AG09309 (cell line): ENCODE measurements around the gene OR2A42.
"Not testable (repeated sequence)": the region's sequence is repeated elsewhere in the genome, so short reads cannot be mapped to it uniquely, and the experiment has no call there.

Experiments used
- DNase-seq: peaks from one replicate; pipeline ENCODE4 v3.0.0-alpha.2; 2010; ENCODE audit warnings: low read depth
- H3K4me3 ChIP-seq: 2 replicates; pipeline ENCODE4 v1.5.1; 2011; ENCODE audit warnings: mild to moderate bottlenecking, low read depth, low read length, moderate library complexity; ENCODE audit not compliant: control insufficient read depth

OR2A42 gene

DNA sequence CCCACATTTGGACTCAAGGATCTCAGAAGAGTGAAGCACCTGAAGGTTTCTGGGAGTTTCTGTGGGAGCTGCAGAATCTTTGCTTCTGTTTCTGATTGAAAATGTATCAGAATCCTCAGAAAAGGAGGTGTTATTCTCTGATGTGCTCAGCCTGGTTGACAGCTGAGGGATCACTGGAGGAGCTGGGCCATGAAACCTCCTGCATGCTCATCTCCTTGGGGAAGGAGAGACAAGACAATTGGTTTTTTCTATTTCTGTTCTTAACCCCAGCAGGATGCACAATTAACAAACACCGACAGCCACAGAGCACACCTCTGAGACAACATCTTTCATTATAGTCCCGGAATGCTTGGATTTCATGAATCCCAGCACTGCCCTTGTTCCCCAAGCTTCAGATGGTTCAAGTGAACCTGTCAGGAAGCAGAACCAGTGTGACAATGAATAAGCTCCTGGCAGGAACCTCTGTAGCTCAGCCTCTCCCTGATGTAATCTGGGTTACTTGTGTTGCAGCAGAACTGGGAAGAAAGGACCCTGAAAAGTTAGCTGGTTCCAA lies 799 bp downstream of the OR2A42 start:
- H3K4me3 ChIP-seq, DNase-seq: not testable (repeated sequence)

DNA sequence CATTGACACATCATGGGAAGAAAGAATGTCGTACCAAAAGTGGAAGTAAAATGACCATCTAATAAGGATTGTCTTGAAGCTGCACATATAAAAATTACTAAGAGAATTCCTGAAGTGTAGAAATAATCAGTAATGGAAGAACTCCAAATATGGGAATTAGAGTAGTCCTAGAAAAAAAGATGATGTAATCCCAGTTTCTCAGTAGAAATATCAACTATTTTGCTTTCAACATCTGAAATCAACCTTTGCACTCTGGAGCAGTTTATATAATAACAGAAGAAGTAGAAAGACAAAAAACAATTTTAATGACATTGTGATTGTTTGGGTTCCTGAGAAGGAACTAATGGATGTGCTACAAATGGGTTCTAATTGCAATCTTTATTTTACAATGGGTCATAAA lies 6.4 kb downstream of the OR2A42 start:
- H3K4me3 ChIP-seq, DNase-seq: not testable (repeated sequence)

DNA sequence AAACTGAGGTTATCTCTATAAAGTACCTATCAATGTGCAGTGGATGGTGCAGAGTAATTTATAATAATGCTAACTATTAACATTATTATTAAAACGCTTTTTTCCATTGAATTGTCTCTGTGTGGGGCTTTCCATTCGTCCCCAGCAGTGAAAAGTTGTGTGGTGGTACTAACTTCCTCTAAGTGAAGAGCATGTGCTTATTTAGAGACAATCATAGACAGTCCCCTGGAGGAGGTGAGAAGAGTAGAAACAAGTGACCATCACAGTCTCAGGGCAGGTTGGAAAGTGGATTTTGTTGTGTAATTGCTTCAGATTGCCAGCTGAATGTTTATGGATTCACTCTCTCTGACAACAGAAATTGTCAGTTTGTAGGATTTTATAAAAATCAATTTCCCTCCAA lies 8.4 kb downstream of the OR2A42 start:
- not testable (repeated sequence) for H3K4me3 ChIP-seq, DNase-seq

DNA sequence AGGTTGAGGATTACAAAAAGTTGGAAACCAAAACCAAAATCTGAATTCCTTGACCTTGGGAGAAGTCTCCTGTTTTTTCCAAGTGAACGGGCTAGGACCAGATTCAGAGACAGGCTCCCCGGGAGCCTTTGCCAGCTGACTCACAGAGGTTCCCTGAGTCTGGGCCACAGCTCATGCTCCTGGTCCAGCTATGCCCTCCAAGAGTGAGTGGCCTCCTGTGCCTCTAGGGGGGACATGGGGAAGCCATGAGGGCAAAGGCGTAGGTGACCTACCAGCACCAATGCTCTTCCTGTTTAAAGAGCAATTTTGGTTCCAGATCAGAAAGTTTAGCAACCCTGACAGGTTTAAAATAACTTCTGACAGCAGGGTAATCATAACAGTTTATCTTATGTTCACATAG lies 10.6 kb downstream of the OR2A42 start:
- not testable (repeated sequence) for H3K4me3 ChIP-seq, DNase-seq

DNA sequence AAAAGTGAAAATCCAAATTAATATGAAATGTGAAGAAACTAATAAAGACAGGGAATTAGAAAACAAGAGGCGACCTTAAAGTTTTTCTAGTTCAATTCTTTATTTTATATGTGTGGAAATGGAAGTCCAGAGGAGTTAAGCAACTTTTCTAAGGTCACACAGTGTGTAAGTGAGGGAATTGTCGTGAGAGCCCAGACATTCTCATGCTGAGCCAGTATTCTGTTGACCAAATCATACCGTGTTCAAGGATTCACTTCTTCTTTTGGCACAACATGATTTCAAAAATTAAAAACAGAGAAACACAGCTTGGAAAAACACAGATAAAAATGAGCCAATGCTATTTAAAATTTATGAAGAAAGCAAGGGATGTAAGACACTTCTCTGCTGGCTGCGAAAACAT lies 12.5 kb downstream of the OR2A42 start:
- not testable (repeated sequence) for H3K4me3 ChIP-seq, DNase-seq

DNA sequence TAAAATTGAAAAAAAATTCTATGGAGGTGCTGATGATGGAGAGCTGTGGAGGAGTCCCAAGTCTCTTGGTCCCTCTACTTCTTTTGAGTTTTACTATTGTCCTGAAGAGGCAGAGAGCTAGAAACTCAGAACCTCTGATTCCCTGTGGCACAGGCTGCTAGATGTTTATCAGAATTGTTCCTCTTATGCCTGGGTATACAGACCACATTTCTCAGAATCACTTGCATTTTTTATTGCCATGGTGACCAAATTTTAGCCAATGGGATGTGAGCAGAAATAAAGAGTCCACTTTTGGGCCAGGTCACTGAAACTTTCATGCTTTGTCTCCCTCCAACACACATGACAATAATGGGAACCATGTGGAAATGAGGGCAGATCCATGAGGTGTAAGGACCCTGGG lies 15.7 kb downstream of the OR2A42 start:
- not testable (repeated sequence) for DNase-seq

DNA sequence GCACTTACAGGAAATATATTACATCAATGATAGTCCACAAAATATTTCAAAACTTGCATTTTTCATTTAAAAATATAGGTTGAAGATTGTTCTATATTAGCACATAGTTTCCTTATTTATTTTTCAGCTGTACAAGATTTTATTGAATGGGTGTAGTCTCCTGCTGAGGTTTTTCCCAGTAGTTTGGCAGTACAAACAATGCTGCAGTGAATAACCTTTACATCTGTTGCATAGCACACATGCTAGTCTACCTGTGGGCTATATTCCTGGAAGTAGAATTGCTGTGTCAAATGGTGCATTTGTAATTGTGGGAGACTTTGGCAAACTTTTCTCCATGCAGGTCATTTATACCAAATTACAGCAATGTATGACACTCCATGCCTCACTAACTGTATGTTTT lies 18.9 kb downstream of the OR2A42 start:
- H3K4me3 ChIP-seq, DNase-seq: not testable (repeated sequence)

More for the DNA sequence above, 15.7 kb downstream of the OR2A42 start:
- H3K4me3 ChIP-seq: not testable (repeated sequence)

DNA sequence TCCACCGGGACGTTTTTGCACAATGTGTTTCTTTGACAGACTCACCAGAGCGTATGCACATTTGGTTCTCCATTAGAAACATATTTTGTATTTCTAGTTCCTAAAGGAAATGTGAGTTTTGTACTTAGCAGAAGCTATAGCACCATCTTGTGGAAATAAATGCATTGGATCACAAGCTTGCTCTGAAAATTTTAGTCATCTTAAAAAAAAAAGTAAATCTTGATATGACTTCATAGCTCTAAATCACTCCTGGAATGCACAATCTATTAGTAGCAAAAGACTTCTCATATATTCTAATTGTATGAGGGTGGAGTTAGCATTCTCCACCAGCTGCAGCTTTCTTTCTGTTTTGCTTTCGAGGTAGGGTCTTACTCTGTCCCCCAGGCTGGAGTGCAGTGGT lies 20.3 kb downstream of the OR2A42 start:
- DNase-seq, H3K4me3 ChIP-seq: not testable (repeated sequence)

DNA sequence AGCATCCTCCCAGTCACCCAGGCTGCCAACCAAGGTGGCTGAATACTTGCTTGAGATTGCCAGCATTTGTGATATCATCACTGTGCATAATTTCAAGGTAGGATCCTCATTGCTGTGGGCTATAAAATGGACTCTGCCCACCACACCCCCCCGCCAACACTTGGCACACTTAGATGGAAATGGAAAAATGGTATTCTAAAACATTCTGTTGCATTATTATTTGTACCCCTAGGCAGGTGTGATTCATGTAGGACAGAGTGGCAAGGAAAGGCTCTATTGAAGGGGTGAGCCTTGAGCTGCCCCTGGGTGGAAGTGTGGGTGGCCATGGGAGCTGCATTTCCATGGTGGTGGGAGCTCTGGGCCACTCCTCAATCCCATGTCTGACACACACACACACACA lies 20.8 kb downstream of the OR2A42 start:
- not testable (repeated sequence) for H3K4me3 ChIP-seq, DNase-seq

DNA sequence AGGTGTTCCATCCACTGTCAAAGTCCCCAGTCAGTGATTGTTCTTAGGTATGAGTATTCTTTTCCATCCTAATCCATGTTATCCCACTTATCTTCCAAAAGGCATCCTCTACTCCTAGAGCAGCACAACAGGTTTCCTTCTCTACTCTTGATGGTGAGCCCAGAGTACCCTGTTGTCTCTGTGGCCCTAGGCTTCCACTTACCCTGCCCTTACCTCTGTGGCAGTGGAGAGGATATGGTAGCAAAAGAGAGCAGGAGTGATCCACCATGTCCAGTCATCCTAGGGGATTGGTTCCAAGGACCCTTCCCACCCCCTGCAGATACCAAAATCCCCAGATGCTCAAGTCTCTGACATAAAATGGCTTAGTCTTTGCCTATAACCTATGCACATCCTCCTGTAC lies 22.2 kb downstream of the OR2A42 start:
- H3K4me3 ChIP-seq: not testable (repeated sequence)

DNA sequence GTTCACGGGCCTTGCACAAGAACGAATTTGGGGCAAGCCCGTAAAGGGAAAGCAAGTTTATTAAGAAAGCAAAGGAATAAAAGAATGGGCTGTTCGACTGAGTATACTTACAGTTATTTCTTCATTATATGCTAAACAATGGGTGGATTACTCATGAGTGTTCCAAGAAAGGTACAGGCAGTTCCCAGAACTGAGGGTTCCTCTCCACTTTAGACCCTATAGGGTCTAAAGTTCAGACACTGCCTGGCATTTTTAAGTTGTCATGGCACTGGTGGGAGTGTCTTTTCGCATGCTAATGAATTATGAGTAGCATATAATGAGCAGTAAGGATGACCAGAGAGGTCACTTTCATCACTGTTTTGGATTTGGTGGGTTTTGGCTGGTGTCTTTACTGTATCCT lies 34.1 kb downstream of the OR2A42 start:
- DNase-seq, H3K4me3 ChIP-seq: not testable (repeated sequence)

More for the DNA sequence above, 22.2 kb downstream of the OR2A42 start:
- DNase-seq: not testable (repeated sequence)

DNA sequence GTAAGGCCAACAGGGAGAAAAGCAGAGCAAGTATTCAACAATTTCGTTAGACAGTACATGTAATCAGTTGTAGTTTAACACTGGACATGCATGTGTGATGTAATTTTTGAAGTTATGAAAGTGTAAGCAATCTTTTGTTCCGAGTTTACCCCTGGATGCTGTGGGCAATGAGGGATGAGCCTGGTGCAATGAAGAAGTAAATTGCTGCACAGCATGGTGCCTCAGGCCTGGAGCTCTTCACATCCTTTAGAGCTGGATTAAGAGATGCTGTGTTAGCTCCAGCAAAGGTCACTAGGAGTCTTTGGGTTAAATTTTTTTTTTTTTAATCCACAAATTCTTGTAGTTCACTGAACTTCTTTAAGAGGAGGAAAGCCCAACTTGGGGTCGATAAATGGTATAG lies 36.3 kb downstream of the OR2A42 start:
- H3K4me3 ChIP-seq, DNase-seq: not testable (repeated sequence)

DNA sequence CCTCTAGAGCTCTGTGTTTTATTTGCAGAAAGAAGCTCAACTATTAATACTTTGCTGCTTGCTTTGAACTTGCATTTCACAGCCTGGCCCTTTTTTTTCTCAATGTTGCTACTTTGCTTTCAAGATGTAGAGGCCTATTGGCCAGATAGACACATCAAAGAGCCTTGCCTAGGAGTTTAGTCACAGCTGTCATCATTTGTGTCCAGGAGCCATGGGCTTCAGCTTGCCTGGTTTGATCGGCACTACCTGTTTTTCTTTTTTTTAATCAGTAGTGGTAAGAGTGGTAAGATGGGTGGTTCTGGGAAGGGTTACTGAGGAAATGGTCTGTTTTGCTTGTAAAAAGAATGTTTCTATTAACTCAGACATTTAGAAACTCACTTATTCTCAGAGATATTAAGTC lies 37.4 kb downstream of the OR2A42 start:
- not testable (repeated sequence) for DNase-seq

DNA sequence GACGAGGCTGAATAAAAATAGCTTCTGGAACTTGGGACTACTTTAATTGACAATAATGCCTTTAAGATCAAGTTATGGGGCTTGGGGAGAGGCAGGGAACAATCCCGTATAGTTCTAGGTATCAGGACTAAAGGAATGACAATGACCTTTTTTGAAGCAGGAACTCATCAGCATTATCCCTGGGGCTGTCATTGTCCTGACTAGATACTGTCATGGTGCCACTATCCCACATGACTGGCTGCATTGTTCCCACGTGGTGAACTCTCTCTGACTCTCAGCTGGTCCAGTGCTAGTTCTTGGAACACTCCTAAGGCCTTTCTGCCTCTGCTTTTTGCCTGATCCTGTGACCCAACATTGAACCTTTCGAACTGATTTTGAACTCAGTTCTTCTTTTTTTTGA lies 40.5 kb downstream of the OR2A42 start:
- DNase-seq, H3K4me3 ChIP-seq: not testable (repeated sequence)

More for the DNA sequence above, 37.4 kb downstream of the OR2A42 start:
- H3K4me3 ChIP-seq: not testable (repeated sequence)

DNA sequence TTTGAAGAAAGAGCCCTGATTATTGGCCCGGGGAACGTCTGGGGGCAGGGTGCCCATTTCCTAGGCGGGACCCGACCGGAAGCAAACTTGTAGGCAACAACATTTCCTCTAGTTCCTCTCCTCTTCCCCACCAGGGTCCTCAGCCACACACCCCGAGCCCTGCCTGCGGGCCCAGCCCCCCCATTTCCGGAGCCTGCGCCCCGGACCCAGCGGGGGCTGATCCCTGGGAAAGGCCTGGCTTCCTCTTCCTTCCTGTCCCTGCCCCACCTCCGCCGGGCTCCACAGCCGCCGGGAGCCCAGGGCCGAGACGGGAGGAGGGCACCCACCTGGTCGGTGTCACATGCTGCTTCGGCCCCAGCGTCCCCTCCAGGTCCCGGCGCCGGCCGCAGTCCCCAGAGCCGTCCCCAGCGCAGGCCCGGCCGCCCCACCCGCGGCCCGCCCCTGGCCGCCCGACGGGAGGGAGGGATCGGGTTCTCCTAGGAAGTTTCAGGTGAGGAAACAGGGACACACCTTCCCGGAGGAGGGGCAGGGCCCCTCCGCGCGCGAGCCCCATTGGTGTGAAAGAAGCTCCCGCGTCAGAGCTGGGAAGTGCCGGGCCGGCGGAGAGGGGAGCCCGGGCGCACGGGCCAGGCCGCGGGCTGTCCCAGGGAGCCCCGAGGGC lies 44.1 kb downstream of the OR2A42 start, which contains the start of gene ARHGEF35:
ARHGEF35 (minus strand) TSS at position 622 of the 661 bp plus-strand sequence. CDS start 7,450 bp downstream, outside the sequence.
- H3K4me3 ChIP-seq, DNase-seq: not testable (repeated sequence)

DNA sequence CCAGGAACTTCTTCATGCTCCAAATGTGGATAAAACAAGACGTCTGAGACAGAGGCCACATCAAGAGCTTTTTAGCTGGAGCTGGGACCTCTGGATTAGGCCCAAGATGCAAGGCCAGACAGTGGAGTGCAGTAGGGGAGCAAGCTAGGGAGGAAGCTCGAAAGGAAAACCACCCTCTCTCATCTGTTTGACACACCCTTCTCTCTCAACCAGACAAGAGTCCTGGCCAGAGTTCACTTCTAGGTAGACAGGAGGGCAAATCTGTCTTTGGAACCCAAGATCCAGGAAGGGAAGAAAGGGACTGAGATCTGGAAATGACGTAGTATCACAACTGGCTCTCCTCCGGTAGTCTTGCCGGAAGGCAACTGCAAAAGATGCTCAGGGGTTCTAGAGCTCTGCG lies 45.0 kb downstream of the OR2A42 start:
- DNase-seq, H3K4me3 ChIP-seq: not testable (repeated sequence)

DNA sequence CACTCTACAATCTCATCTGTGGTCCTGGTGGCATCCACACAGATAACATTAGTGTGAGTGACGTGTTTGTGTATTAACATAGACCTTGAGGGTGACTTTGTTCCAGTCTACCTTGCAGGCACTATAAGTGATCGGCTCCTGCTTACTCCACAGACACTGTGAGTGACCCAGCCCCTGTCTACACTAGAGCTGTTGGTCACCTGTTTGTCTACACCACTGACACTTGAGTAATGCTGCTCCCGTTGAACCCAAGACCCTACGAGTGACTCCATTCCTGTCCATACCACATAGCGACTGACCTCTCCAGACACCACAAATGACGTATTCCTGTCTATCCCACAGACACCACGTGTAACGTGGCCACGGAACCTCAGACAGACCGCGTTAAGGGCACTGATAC lies 45.6 kb downstream of the OR2A42 start:
- not testable (repeated sequence) for DNase-seq, H3K4me3 ChIP-seq

DNA sequence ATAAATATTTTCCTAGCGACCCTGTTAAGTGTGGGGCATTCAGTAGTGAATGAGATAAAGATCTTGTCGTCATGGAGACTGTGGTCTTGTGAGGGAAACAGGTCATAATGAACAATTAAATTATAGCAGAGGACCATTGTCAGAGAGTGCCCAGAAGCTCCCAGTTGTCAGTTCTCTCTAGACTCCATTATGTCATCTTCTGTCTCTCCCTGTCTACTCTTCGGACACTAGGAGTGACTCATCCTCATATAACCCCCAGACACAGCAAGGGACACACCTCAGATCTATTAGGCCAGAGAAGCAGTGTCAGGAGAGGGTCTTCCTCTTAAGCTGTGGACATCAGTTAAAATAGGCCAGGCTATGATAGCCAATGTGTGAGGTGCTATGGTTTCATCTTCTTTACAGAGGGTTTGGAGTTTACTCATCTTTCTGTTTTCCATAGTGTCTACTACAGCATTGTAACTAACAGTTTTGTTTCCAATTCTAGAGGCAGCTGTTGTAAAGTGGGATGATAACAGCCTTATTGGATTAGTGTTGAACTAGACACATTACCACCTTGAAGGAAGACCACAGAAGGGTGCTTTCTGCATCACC lies 50.7 kb downstream of the OR2A42 start:
- not testable (repeated sequence) for H3K4me3 ChIP-seq, DNase-seq

DNA sequence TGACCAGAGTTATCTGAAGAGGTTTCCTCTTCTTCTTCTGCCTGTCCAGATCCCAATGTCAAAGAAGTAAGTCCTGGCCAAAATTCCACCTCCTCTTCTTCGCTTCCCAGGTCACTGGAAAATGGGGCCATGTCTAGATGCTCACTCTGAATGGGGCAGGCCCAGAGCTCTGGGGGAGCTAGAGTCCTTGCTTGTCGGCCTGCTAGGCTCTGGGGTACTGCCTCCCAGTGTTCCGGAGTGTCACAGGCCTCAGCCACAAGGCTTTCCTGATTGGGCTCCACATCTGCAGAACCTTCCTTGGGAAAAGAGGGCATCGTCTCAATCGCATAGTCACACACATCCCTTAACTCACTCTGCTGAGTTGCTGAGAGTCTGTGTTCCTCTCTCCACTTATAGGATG lies 51.6 kb downstream of the OR2A42 start:
- DNase-seq, H3K4me3 ChIP-seq: not testable (repeated sequence)

DNA sequence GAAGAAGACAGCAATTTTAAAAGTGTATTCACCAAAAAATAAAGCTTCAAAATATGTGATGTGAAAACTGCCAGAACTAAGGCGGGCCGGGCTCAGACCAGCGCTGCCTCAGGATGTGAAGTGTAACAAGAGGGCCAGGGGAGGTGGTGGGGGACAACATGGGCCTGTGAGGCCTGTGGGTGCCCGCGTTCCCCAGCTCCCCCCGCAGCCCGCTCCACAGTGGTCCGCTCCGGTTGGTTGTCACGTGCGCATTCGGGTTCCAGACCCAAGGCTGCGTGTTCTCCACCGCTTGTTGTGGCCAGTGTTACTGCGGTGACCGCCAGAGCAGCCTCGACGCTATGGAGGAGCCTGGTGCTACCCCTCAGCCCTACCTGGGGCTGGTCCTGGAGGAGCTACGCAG lies 56.2 kb downstream of the OR2A42 start, which contains the start of gene CTAGE4:
CTAGE4 (plus strand) TSS at position 301 of the 400 bp plus-strand sequence; CDS start at position 339, 38 bp downstream.
- H3K4me3 ChIP-seq, DNase-seq: not testable (repeated sequence)
